ENCODE data around the gene DNAAF9. TPM values are rescaled to one million over a fixed set of nuclear protein-coding genes. Genes with fewer than 3 reads are reported as not detected.

The DNAAF9 gene
- total RNA-seq, 1 experiment from 2014 or later: 4.6 TPM

- Histone ChIP-seq H3K4me2 (ENCODE audit: low read length) (no peak overlapping the region), H2AFZ (ENCODE audit: low read depth, low read length, poor library complexity, severe bottlenecking) (no peak overlapping the region), H3K27ac (ENCODE audit: low read depth, low read length) (no peak overlapping the region), H3K79me2 (ENCODE audit: insufficient read depth, low read length) (peaks cover 17% of the 10 kb centered on the region), H3K27me3 (ENCODE audit: insufficient read depth, low read length) (no peaks in the 10 kb centered on the region), H3K4me3 (replicated peaks in 1 of 2; ENCODE audit: low read depth in 1 of 2, low read length in 2 of 2) (no peak overlapping the region), H3K36me3 (ENCODE audit: control insufficient read depth in 1 of 2, insufficient read depth in 2 of 2, low read length in 2 of 2) (no peaks in the 10 kb centered on the region), H3K9me3 (ENCODE audit: control insufficient read depth in 1 of 2, insufficient read depth in 1 of 2, low read depth in 1 of 2, low read length in 2 of 2) (0 out of 4 replicates have a peak, but pooled peaks cover 0 to under 1% of the 10 kb centered on the region in 2 experiments), H3K9me2 (ENCODE audit: insufficient read depth) (no peaks in the 10 kb centered on the region), H3K9ac (ENCODE audit: low read length) (no peak overlapping the region), H3K4me1 (ENCODE audit: control insufficient read depth in 1 of 2, insufficient read depth in 2 of 2, low read length in 2 of 2) (no peaks in the 10 kb centered on the region), H4K20me1 (ENCODE audit: insufficient read depth) (no peaks in the 10 kb centered on the region)
- intact Hi-C loops (cut with micrococcal nuclease): no loop called here
- ATAC-seq (no peak), DNase-seq (ENCODE audit: low read depth, low spot score) (no peak)
- POLR2A ChIA-PET: no interaction called here
- CTCF ChIA-PET: interaction anchor here (1.2 kb wide), 2 partner anchors 84 to 163 kb away, joined by 3 read pairs; no protein-coding TSS in a partner anchor
- TF ChIP-seq ZNF274 (IDR thresholded peaks at IDR 0.05; ENCODE audit: low read depth, low read length): no peak
- no peak for TF ChIP-seq ELF1 (IDR thresholded peaks at IDR 0.05; ENCODE audit: borderline replicate concordance, low read depth)
- no peak for TF ChIP-seq FOSL1 (IDR thresholded peaks at IDR 0.05; ENCODE audit: low read depth)
- no peak for TF ChIP-seq EGR1 (IDR thresholded peaks at IDR 0.05; ENCODE audit: low read depth)
- TF ChIP-seq ZFX (IDR thresholded peaks at IDR 0.05): no peak
- no peak for TF ChIP-seq ZBTB33 (IDR thresholded peaks at IDR 0.05; ENCODE audit: extremely low read depth, insufficient replicate concordance, low read length)
- no peak for TF ChIP-seq SP1 (IDR thresholded peaks at IDR 0.05; ENCODE audit: low read depth)
- TF ChIP-seq JUND (IDR thresholded peaks at IDR 0.05): no peak
- TF ChIP-seq POLR2A (IDR thresholded peaks at IDR 0.05; ENCODE audit: borderline replicate concordance, extremely low read depth, insufficient read depth, insufficient read length): no peak
- TF ChIP-seq CEBPB (IDR thresholded peaks at IDR 0.05; ENCODE audit: low read depth): no peak
- no peak for TF ChIP-seq SIN3A (IDR thresholded peaks at IDR 0.05; ENCODE audit: low read depth)
- no peak for TF ChIP-seq EZH2phosphoT487 (IDR thresholded peaks at IDR 0.05; ENCODE audit: borderline replicate concordance)
- no peak for TF ChIP-seq REST (IDR thresholded peaks at IDR 0.05; ENCODE audit: low read depth)
- TF ChIP-seq CTCF (IDR thresholded peaks at IDR 0.05 in 2 of 3, conservative IDR thresholded peaks at IDR 0.05 in 1 of 3; ENCODE audit: borderline replicate concordance in 1 of 3, insufficient read depth in 1 of 3, low read depth in 2 of 3, low read length in 2 of 3): no peak
- no peak for TF ChIP-seq RAD21 (IDR thresholded peaks at IDR 0.05; ENCODE audit: low read depth)
- no peak for TF ChIP-seq EZH2 (IDR thresholded peaks at IDR 0.05)
- BruUV-seq (replicated peaks): no TSS peak
- RAD21 ChIA-PET (ENCODE audit: low non-redundant PET in 1 of 2, low total read pairs in 2 of 2, uncharacterized antibody in 2 of 2, unreplicated experiment in 2 of 2): no interaction called here
Measured at GRCh38 chr20:3400260-3401155, 7.0 kb downstream of the DNAAF9 start.
